ENCODE measurements around the gene AK4.

GRCh38 chr1:65259816-65260215 lies 111.8 kb downstream of the AK4 start:
- no peak for TF ChIP-seq CTCF (IDR thresholded peaks at IDR 0.05; ENCODE audit: low read depth, low read length, poor library complexity, severe bottlenecking)
- no peak for TF ChIP-seq EZH2phosphoT487 (IDR thresholded peaks at IDR 0.05; ENCODE audit: borderline replicate concordance, low read length)

Measured in DOHH2 (cell line).